Hematopoietic multipotent progenitor cell treated with erythropoietin and hydrocortisone succinate and interleukin-3 and kit ligand, for 8 days (in vitro differentiated cells): Measurements from ENCODE around the gene SPTBN4.
"Not testable (repeated sequence)": the region's sequence is repeated elsewhere in the genome, so short reads cannot be mapped to it uniquely, and the experiment has no call there.

Experiments
- DNase-seq: peaks from one replicate; pipeline ENCODE4 v3.0.0-alpha.2; 2015

The SPTBN4 gene

GRCh38 chr19:40510526-40511115 lies 43.8 kb downstream of the SPTBN4 start:
- DNase-seq = no peak

GRCh38 chr19:40511487-40511886 lies 44.7 kb downstream of the SPTBN4 start:
- DNase-seq = no peak

GRCh38 chr19:40512110-40512472 lies 45.3 kb downstream of the SPTBN4 start:
- DNase-seq = no peak

DNA sequence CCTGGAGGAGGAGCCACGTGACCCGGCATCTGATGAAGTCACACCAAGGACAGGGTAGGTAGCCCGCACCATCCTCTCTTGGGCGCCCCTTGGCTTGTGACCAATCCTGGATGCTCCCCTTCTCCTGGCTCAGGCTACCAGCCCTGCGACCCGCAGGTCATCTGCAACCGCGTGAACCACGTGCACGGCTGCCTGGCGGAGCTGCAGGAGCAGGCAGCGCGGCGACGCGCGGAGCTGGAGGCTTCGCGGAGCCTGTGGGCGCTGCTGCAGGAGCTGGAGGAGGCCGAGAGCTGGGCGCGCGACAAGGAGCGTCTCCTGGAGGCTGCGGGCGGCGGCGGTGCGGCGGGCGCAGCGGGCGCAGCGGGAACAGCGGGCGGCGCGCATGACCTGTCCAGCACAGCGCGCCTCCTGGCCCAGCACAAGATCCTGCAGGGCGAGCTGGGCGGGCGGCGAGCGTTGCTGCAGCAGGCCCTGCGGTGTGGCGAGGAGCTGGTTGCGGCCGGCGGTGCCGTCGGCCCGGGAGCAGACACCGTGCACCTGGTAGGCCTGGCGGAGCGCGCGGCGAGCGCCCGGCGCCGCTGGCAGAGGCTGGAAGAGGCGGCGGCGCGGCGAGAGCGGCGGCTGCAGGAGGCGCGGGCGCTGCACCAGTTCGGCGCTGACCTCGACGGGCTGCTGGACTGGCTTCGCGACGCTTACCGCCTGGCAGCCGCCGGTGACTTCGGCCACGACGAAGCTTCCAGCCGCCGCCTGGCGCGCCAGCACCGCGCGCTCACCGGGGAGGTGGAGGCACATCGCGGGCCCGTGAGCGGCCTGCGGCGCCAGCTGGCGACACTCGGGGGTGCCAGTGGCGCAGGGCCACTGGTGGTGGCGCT lies 45.9 kb downstream of the SPTBN4 start:
- no peak for DNase-seq

DNA sequence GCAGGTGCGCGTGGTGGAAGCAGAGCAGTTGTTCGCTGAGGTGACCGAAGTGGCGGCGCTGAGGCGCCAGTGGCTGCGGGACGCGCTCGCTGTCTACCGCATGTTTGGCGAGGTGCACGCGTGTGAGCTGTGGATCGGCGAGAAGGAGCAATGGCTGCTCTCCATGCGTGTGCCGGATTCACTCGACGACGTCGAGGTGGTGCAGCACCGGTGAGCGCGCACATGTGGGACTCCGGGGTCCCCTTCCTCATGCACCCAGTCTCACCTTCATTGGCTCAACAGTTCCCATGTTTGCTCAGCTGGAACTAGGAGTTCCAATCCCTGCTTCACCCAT lies 46.5 kb downstream of the SPTBN4 start:
- no peak for DNase-seq

DNA sequence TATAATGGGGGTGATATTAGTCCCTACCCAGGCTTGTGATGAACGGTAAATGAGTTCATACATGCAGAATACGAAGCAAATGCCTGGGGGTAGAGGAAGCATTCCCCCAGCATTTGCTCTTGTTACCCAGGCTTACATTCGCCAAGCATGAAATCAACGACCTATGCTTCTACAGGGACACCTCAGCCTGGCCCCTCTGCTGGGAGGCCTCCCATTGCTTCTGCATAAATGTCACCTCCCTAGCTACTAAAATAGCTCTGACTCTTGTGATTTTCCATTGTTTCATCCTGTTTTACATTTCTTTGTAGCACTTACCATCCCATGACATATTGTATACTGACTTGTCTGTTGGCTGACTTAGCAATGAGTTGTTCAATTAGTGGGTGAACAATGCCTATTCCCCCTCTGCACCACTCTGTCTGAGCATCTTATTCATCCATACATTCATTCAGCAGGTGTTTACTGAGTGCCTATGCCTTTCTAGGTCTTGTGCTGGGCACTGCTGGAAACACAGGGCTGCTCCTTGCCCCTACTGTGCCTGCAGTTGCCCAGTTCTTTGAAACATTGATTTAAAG lies 47.0 kb downstream of the SPTBN4 start:
- no peak for DNase-seq

GRCh38 chr19:40517248-40517647 lies 50.4 kb downstream of the SPTBN4 start:
- no peak for DNase-seq

- DNase-seq = peak; percentile 80
These were observed 52.8 kb downstream of the SPTBN4 start for GRCh38 chr19:40519352-40520322.

DNA sequence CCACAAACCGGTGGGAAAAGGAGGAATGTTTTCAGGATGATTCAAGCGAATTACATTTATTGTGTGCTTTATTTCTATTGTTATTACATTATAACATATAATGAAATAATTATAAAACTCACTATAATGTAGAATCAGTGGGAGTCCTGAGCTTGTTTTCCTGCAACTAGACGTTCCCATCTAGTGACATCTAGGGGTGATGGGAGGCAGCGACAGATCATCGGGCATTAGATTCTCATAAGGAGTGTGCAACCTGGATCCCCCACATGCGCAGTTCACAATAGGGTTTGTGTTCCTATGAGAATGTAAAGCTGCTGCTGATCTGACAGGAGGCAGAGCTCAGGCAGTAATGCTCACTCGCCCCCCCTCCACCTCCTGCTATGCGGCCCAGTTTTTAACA lies 54.5 kb downstream of the SPTBN4 start:
- peak; percentile 57 for DNase-seq

GRCh38 chr19:40521900-40522299 lies 55.1 kb downstream of the SPTBN4 start:
- not testable (repeated sequence) for DNase-seq

GRCh38 chr19:40523322-40524047 lies 56.7 kb downstream of the SPTBN4 start:
- peak; percentile 83 for DNase-seq

GRCh38 chr19:40524133-40524549 lies 57.3 kb downstream of the SPTBN4 start:
- DNase-seq = peak; percentile 61

DNA sequence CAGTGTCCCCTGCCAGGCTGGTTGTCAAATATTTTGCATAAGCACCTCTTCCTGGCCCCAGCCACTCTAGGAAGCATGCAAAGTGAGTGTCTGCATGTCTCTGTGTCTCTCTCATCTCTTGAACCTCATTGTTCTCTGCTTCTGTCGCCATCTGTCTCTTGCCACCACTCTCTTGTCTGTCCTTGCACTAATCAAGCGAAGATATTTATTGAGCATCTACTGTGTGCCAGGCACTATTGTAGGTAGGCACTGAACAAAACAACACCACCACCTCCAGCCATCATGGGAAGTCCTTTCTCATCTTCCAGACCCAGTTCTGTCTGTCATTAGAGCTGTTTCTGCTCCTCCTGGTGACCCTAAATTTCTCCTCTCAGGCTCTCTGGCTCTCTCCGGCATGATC lies 57.9 kb downstream of the SPTBN4 start:
- DNase-seq = no peak

GRCh38 chr19:40525234-40526051 lies 58.6 kb downstream of the SPTBN4 start:
- no peak for DNase-seq

DNA sequence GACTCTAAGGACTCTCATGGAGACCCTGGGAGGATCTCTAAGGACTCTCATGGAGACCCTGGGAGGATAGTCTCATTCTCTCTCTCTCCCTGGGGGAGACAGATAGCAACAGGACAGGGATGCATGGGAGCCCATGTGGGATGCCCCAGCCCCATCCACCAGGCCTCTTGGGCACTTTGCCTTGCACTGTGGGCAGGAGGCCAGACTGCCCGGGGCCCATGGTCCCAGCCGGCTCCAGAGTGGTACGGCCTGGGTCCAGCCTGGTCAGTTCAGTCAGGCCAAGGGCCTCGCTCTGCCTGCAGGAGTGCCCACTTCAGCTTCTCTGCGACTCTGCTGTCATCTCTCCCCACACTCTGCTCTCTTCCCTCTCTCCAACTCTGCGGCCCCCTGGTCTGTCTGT lies 61.3 kb downstream of the SPTBN4 start:
- no peak for DNase-seq

DNA sequence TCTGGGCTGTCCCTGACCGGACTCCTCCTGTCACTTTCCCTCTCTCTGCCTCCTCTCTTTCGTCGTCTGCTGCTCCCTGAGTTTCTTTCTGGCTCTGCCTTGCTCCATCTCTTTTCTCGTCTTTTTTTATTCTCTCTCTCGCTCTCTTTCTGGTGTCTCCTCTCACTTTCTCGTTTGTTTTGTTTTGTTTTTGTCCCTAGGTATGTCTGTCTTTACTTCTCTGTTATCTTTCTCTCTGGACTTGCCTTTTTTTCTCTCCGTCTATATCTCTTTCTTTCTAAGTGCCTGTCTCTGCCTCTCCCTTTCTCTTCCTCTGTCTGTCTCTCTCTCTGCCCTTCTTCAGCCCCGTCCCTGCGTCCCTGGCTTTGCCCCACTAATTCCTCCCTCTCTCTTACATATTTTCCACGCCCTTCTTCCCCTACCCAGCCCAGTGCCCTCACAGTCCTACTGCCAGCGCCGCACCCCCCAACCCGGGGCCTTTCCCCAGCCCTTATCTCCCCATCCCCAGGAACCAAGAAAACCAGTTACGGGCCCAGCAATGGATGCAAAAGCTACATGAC lies 61.8 kb downstream of the SPTBN4 start:
- DNase-seq = no peak

- DNase-seq = peak; percentile 81
These were observed 62.5 kb downstream of the SPTBN4 start for GRCh38 chr19:40529093-40529954.

DNA sequence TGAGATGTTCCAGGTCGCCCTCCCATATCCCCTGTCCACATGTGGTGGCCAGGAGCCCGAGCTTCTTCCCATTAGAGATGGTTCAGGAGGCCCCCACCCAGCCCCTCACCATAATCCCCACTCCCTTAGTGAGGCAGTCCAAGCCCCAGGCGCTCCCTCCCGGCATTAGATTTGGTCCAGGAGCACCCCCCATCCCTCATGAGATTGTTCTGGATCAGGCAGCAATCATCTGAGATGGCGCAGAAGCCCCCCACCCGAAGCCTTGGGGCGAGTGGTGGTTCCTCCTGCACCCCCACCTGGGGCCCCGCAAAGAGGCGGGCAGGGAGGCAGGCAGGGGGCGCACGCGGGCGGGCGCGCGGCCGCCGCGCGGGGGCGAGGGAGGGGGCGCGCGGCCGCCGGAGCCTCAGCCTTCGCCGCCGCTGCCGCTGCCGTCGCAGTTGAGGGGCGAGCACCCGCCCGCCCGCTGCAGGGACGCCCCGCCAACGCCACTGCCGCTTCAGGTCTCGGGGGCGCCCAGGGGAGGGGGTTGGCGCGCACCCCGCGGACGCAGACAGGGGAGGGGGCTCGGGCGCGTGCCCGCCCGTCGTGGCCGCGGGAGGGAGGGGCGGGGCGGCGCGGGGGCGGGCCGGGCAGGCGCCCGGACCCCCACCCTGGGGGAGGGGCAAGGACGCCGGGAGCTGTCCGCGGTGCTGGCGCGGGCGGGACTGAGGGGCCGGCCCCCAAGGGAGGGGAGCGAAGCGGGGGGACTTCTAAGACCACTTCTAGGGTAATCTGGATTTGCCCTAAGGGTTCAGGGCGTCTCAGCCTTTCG lies 63.5 kb downstream of the SPTBN4 start:
- no peak for DNase-seq

GRCh38 chr19:40533508-40533907 lies 66.7 kb downstream of the SPTBN4 start:
- DNase-seq = no peak
